GM19452 (cell line): Measurements from ENCODE around the gene ZNF582.
"Not testable (repeated sequence)": the region's sequence is repeated elsewhere in the genome, so short reads cannot be mapped to it uniquely, and the experiment has no call there.

Source experiments
- ATAC-seq: cut with Tn5 transposase; IDR thresholded peaks from one replicate; pipeline ENCODE4 v1.9.1; 2021; ENCODE audit not compliant: unreplicated experiment

The ZNF582 gene

DNA sequence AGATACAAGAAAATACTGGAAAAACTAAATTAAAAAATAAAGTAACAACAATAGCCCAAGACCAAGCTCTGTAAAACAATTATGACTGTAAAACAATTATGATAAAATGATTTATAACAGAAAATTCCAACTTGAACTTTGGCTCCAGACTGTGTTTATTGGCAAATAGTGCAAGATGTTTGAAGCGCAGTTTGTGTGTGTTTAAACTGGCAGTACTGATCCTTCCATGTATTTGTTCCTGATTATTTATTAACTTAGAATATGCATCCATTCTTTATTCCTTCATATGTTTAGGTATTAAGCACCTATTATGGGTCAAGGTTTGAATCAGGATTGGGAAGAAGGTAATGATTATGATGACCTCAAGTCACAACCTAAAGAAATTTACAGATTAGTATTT is 37.8 kb downstream of the ZNF582 start:
- no peak for ATAC-seq

DNA sequence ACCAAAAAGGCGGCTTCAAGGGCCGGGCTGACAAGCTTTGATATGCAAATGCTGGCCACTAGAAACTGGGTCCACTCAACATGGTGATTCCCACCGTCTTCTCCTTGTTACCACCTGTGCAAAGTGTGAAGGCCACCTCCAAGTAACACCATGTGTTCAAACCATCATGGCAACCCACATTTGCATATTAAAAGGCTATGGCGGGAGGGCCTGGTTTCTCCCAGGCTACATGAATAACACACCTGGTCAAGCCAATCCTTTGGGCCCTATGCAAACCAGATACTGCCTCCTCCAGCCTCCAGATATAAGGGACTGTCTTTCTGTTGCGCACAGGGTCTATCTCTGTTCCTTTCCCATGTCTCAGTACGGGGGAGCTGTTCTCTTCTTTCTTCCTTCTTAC is 42.1 kb downstream of the ZNF582 start:
- no peak for ATAC-seq

DNA sequence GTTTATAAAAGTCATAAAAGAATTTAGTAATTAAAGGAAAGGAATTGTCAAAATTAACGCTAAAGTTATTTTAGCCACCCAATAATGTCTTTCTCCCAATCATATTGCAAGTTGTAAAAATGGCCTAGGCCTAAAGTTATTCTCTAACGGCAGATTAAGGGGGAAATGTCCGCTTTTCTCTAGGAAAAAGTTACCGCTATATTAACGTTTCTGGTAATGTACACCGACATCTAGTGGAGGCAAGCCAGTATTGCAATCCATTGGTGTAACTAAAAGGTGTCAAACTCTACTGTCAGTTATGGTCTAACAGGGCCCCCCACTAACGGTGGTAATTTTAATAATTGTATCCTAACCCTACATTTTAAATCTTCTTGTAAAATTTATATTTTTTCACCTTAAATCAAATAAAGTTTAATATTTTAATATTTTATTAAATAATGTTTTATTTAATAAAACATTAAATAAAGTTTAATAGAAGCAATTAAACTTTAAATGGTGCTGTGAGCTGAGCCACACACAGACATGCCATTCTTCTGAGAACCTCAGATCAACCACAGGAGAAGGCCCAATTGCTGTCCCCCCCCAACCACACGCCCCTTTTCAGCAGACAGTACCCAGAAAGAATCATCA is 42.8 kb downstream of the ZNF582 start:
- no peak for ATAC-seq

DNA sequence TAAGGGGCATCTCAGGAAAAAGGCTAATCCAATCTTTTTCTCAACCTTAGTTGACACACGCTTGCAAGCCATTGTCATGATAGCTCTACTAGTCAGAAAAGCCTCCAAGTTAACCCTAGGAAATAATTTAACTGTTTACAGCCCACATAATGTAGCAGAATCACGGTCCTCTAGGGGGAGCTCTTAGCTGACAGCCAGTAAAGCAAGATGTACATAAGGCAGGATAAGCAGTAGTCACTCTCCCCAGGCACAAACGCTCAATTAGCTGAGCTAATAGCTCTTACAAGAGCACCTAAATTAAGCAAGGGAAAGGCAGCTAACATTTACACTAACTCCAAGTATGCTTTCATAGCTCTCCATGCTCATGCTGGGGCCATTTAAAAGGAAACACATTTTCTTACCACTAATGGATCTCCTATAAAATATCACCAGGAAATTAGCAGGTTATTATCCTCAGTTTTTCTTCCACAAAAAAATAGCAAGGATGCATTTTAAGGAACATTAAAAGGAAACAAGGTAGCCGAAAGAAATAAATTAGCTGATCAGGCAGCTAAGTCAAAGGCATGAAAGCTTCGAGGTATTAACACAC is 45.0 kb downstream of the ZNF582 start:
- no peak for ATAC-seq

DNA sequence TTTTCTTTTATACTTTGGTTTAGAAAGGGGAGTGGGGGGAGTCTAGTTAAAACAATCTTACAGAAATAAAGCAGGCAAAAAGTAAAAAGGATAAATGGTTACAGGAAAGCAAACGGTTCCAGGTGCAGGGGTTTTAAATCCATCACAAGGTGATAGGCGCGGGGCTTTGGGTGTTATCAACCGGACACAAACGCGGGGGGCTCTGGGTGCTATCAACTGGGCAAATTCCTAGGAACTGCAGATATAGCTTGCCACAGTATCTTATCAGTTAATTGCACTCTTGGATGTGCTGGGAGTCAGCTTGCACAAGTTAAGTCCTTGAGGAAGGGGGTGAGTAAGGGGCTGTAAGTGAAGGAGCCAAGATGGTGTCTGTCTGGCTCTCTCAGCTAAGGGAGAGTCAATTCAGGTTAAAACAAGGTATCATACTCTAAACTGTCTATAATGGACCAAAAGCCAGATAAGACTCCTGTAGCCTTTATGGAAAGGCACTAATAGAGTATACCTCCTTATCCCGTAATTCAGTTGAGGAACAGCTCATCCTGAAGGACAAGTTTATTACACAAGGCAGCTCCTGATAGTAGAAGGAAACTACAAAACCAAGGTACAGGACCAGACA is 46.1 kb downstream of the ZNF582 start:
- ATAC-seq = no peak

DNA sequence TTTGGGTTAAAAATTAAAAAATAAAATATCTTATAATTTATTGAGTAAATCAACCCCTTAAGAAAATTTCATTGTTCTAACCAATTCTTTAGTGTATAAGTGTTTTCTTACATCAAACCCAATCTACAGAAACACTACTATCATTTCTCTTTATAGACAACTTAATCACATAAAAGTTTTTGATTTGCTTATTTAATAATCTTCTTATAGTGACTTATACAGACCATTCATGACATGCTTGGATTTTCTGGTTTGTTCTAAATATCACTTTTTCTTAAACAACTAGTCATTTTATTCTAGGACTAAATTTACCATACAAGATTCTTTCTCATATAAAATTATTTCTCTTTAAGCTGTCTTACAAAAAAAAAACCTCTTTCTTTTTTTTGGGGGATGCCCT is 51.4 kb downstream of the ZNF582 start:
- no peak for ATAC-seq

DNA sequence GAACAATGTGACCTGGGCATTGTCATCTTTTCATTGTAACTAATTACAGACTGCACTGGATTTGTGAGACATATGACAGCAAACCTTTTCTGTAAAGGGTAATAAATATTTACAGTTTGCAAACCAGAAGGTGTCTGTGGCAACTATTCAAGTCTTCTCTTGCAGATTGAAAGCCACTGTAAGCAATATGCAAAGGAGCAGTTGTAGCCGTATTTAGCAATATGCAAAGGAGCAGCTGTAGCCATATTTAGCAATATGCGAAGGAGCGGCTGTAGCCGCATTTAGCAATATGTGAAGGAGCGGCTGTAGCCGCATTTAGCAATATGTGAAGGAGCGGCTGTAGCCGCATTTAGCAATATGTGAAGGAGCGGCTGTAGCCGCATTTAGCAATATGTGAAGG is 54.3 kb downstream of the ZNF582 start:
- ATAC-seq = not testable (repeated sequence)

DNA sequence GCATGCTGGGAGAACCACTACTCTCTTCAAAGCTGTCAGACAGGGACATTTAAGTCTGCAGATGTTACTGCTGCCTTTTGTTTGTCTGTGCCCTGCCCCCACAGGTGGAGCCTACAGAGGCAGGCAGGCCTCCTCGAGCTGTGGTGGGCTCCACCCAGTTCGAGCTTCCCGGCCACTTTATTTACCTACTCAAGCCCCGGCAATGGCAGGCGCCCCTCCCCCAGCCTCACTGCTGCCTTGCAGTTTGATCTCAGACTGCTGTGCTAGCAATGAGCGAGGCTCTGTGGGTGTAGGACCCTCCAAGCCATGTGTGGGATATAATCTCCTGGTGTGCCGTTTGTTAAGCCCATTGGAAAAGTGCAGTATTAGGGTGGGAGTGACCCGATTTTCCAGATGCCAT is 56.3 kb downstream of the ZNF582 start:
- not testable (repeated sequence) for ATAC-seq

DNA sequence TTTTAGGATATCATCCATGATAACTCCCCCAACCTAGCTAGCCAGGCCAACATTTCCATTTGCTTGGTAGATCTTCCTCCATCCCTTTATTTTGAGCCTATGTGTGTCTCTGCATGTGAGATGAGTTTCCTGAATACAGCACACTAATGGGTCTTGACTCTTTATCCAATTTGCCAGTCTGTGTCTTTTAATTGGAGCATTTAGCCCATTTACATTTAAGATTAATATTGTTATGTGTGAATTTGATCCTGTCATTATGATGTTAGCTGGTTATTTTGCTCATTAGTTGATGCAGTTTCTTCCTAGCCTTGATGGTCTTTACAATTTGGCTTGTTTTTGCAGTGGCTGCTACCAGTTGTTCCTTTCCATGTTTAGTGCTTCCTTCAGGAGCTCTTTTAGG is 58.0 kb downstream of the ZNF582 start:
- ATAC-seq = not testable (repeated sequence)

DNA sequence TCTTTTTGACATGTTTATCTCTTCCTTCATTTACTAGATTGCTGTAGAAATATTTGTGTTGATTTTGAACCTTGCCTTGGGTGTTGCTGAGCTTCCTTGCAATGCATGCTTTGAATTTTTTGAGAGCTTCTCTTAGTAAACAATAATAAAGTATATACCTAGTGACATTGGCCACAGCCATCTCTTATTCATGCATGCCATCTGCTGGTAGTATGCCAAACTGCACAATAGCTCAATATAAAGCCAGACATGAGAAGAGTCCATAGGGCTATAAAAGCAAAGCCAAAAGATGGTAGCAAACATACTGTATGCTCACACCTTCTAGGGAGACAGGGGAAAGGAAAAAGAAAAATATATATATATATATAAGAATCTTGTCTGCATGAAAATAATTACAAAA is 59.8 kb downstream of the ZNF582 start:
- no peak for ATAC-seq
